MM.1S (cell line): ENCODE measurements around the gene MYRF.

Experiments used
- DNase-seq: peaks from one replicate; pipeline ENCODE4 v3.0.0-alpha.2; 2015
- H2AFZ ChIP-seq: fragments of 300-600 bp; sonication (generic); 2 replicates; pipeline ENCODE4 v1.6.0; 2016; ENCODE audit warnings: antibody characterized with exemption, low read length
- H3F3A ChIP-seq: fragments of 300-600 bp; sonication (generic); 2 replicates; pipeline ENCODE4 v1.6.1; 2016; ENCODE audit warnings: mild to moderate bottlenecking, antibody characterized with exemption, low read length, moderate library complexity, mixed read lengths; ENCODE audit not compliant: insufficient read depth
- H3K27ac ChIP-seq: fragments of 300-600 bp; sonication (generic); 2 replicates; pipeline ENCODE4 v1.5.1; 2016; ENCODE audit warnings: mild to moderate bottlenecking, low read length
- H3K27me3 ChIP-seq: fragments of 300-600 bp; sonication (generic); replicated peaks from 2 replicates; pipeline ENCODE4 v1.6.0; 2016; ENCODE audit warnings: low read length; ENCODE audit not compliant: insufficient read depth
- H3K36me3 ChIP-seq: fragments of 300-600 bp; sonication (generic); replicated peaks from 2 replicates; pipeline ENCODE4 v1.6.1; 2016; ENCODE audit warnings: mild to moderate bottlenecking, low read length, mixed read lengths; ENCODE audit not compliant: insufficient read depth
- H3K4me1 ChIP-seq: fragments of 300-600 bp; sonication (generic); 2 replicates; pipeline ENCODE4 v1.6.1; 2016; ENCODE audit warnings: low read length, mixed read lengths
- H3K4me2 ChIP-seq: fragments of 300-600 bp; sonication (generic); 2 replicates; pipeline ENCODE4 v1.6.0; 2016; ENCODE audit warnings: low read depth, low read length
- H3K4me3 ChIP-seq: fragments of 300-600 bp; sonication (generic); 2 replicates; pipeline ENCODE4 v1.5.1; 2016; ENCODE audit warnings: low read length, mixed read lengths
- H3K79me2 ChIP-seq: fragments of 300-600 bp; sonication (generic); 2 replicates; pipeline ENCODE4 v1.6.1; 2016; ENCODE audit warnings: mixed run types, low read length, mixed read lengths
- H3K9ac ChIP-seq: fragments of 300-600 bp; sonication (generic); 2 replicates; pipeline ENCODE4 v1.6.1; 2016; ENCODE audit warnings: low read length, mixed read lengths
- H3K9me2 ChIP-seq: fragments of 300-600 bp; sonication (generic); replicated peaks from 2 replicates; pipeline ENCODE4 v1.6.1; 2016; ENCODE audit warnings: mild to moderate bottlenecking, low read length, mixed read lengths; ENCODE audit not compliant: insufficient read depth
- H3K9me3 ChIP-seq: fragments of 300-600 bp; sonication (generic); replicated peaks from 2 replicates; pipeline ENCODE4 v1.6.1; 2016; ENCODE audit warnings: mild to moderate bottlenecking, low read length, mixed read lengths; ENCODE audit not compliant: insufficient read depth
- H4K20me1 ChIP-seq: fragments of 300-600 bp; sonication (generic); 2 replicates; pipeline ENCODE4 v1.6.1; 2016; ENCODE audit warnings: mild to moderate bottlenecking, low read length, moderate library complexity, mixed read lengths; ENCODE audit not compliant: insufficient read depth
- CTCF ChIP-seq: fragments of 300-600 bp; sonication (generic); IDR thresholded peaks from 2 replicates; pipeline ENCODE4 v1.5.1; 2016; ENCODE audit warnings: antibody characterized with exemption, low read length, mixed read lengths
- EZH2 ChIP-seq: fragments of 300-600 bp; sonication (generic); optimal IDR thresholded peaks from 2 replicates; pipeline ENCODE3; 2017; ENCODE audit warnings: low read depth, mild to moderate bottlenecking, antibody characterized with exemption, low read length, mixed read lengths
- EZH2phosphoT487 ChIP-seq: fragments of 300-600 bp; sonication (generic); IDR thresholded peaks from 2 replicates; pipeline ENCODE4 v1.6.1; 2018; ENCODE audit warnings: antibody characterized with exemption, low read length

Gene MYRF

GRCh38 chr11:61752925-61753521, 587 bp downstream of the MYRF start:
- Histone ChIP-seq H3F3A (no peaks in the 10 kb centered on the region), H2AFZ (no peak overlapping the region), H3K27ac (no peak overlapping the region), H3K9ac (no peak overlapping the region), H3K4me3 (peak overlapping the region; percentile 22; the same call in 1 of the 2 replicates), H3K79me2 (no peaks in the 10 kb centered on the region), H3K9me3 (no peaks in the 10 kb centered on the region), H3K4me2 (peak overlapping the region; percentile 69; the same call in 1 of the 2 replicates), H4K20me1 (no peaks in the 10 kb centered on the region), H3K36me3 (no peaks in the 10 kb centered on the region), H3K27me3 (peaks cover 86% of the 10 kb centered on the region), H3K9me2 (no peaks in the 10 kb centered on the region), H3K4me1 (no peaks in the 10 kb centered on the region; the same call in 1 of the 2 replicates)
- TF ChIP-seq EZH2phosphoT487: no peak
- no peak for TF ChIP-seq CTCF
- TF ChIP-seq EZH2: no peak
- no peak for DNase-seq

GRCh38 chr11:61753672-61754071, 1.2 kb downstream of the MYRF start:
- H3F3A ChIP-seq: no peaks in the 10 kb centered on the region
- no peaks in the 10 kb centered on the region for H3K9me2 ChIP-seq
- TF ChIP-seq EZH2 (no peak), CTCF (no peak), EZH2phosphoT487 (no peak)
- no peak overlapping the region for H3K27ac ChIP-seq
- H3K4me3 ChIP-seq: no peak overlapping the region
- H2AFZ ChIP-seq: no peak overlapping the region
- no peaks in the 10 kb centered on the region for H3K9me3 ChIP-seq
- H3K36me3 ChIP-seq: no peaks in the 10 kb centered on the region
- H3K79me2 ChIP-seq: no peaks in the 10 kb centered on the region
- no peaks in the 10 kb centered on the region for H4K20me1 ChIP-seq
- H3K4me1 ChIP-seq: no peaks in the 10 kb centered on the region; the same call in 1 of the 2 replicates
- no peak overlapping the region for H3K4me2 ChIP-seq
- H3K9ac ChIP-seq: no peak overlapping the region
- peaks cover 86% of the 10 kb centered on the region for H3K27me3 ChIP-seq
- DNase-seq: no peak

GRCh38 chr11:61754534-61755482, 2.4 kb downstream of the MYRF start:
- Histone ChIP-seq H4K20me1 (no peaks in the 10 kb centered on the region), H3K4me1 (no peaks in the 10 kb centered on the region; the same call in 1 of the 2 replicates), H3K4me2 (no peak overlapping the region), H2AFZ (no peak overlapping the region), H3K27ac (no peak overlapping the region), H3K79me2 (no peaks in the 10 kb centered on the region), H3F3A (no peaks in the 10 kb centered on the region), H3K27me3 (peaks cover 81% of the 10 kb centered on the region), H3K9me3 (no peaks in the 10 kb centered on the region), H3K36me3 (no peaks in the 10 kb centered on the region), H3K4me3 (no peak overlapping the region), H3K9ac (no peak overlapping the region), H3K9me2 (no peaks in the 10 kb centered on the region)
- DNase-seq: no peak
- no peak for TF ChIP-seq CTCF
